Right lung (tissue), 10 donors: ENCODE measurements around the gene PRORP. TPM values are rescaled to one million over a fixed set of nuclear protein-coding genes. Genes with fewer than 3 reads are reported as not detected.
"Not testable (repeated sequence)": the region's sequence is repeated elsewhere in the genome, so short reads cannot be mapped to it uniquely, and the experiment has no call there.

ENCODE experiments used
- DNase-seq, 2 donors: peaks; one replicate each; pipeline ENCODE4 v3.0.0-alpha.2; 2013
- long read RNA-seq, 8 donors: transcript quantifications; one replicate each; lab custom pipeline, GENCODE V29; 2026
- polyA plus RNA-seq, 5 donors: library from polyadenylated mRNA; unstranded; fragments of 120-200 nt; gene quantifications; one replicate each; pipeline versions ENCODE4 v1.2.1 to v1.2.3, GENCODE V29; 2013; ENCODE audit warnings: inconsistent platforms in 1 of 5, low replicate concordance in 1 of 5; ENCODE audit not compliant: insufficient read length in 5 of 5, insufficient read depth in 1 of 5

The PRORP gene
- polyA plus RNA-seq = 10 to 100 TPM; 26.8 to 32.0 (median 31.0) TPM
- long read RNA-seq, donor 1, full-length matches to known transcripts = 6 of 11 reads
- long read RNA-seq, donor 1, partial matches to known transcripts = 5 of 11 reads
- long read RNA-seq, donor 1, other reads (novel, unspliced or antisense) = 0 of 11 reads
- long read RNA-seq, donor 2, full-length matches to known transcripts = 2 of 2 reads
- long read RNA-seq, donor 2, partial matches to known transcripts = 0 of 2 reads
- long read RNA-seq, donor 2, other reads (novel, unspliced or antisense) = 0 of 2 reads
- long read RNA-seq, donor 3, partial matches to known transcripts = 0 of 4 reads
- long read RNA-seq, donor 3, other reads (novel, unspliced or antisense) = 0 of 4 reads
- long read RNA-seq, donor 4, full-length matches to known transcripts = 1 of 1 reads
- long read RNA-seq, donor 4, partial matches to known transcripts = 0 of 1 reads
- long read RNA-seq, donor 4, other reads (novel, unspliced or antisense) = 0 of 1 reads
- long read RNA-seq, donor 5, full-length matches to known transcripts = 6 of 6 reads
- long read RNA-seq, donor 5, partial matches to known transcripts = 0 of 6 reads
- long read RNA-seq, donor 5, other reads (novel, unspliced or antisense) = 0 of 6 reads
- long read RNA-seq, donor 6, full-length matches to known transcripts = 10 of 10 reads
- long read RNA-seq, donor 6, partial matches to known transcripts = 0 of 10 reads
- long read RNA-seq, donor 6, other reads (novel, unspliced or antisense) = 0 of 10 reads
- long read RNA-seq, donor 7, partial matches to known transcripts = 0 of 4 reads
- long read RNA-seq, donor 7, other reads (novel, unspliced or antisense) = 0 of 4 reads
- long read RNA-seq, donor 8, full-length matches to known transcripts = 4 of 4 reads
- long read RNA-seq, donor 8, partial matches to known transcripts = 0 of 4 reads
- long read RNA-seq, donor 8, other reads (novel, unspliced or antisense) = 0 of 4 reads

- DNase-seq = peak; percentile 93
These were observed at the start of gene PRORP, which contains the start of gene PPP2R3C for GRCh38 chr14:35121887-35122695. TSS of gene PRORP (plus strand) at chr14:35122552. CDS start at chr14:35123246, 694 bp downstream. TSS of gene PPP2R3C (minus strand) at chr14:35121990. CDS start at chr14:35121959, 31 bp downstream.

DNA sequence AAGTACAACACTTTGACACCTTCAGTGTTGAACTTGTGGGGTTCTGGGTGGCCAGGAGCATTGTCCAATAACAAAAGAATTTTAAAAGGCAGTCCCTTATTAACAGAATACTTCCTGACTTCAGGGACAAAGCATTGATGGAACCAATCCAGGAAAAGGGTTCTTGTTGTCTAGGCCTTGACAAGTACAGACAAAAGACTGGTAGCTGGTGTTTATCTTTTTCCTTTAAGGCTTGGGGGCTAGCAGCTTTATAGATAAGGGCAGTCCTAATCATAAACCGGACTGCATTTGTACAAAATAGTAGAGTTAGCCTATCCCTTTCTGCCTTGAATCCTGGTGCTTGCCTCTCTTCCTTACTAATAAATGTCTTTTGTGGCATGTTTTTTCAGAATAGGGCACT is 48.9 kb upstream of the PRORP start:
- DNase-seq = no peak

GRCh38 chr14:35078082-35078481 is 44.3 kb upstream of the PRORP start:
- no peak for DNase-seq

DNA sequence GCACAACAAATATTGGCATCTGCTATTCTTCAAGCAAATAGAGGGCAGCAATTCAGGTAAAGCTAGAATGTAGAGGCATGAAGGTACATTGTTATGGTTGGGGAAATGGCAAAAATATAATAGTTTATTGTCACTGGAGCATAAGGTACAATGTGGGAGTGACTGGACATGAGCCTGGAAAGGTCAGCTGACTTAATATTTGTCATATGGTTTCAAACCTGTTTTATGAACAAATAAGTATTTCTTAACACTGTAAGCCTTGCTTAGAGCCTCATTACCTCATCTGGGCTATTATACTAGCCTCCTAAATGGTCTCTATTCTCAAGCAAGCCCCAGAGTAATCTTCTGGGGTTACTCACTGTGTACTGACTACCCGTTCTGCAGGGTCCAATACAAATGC is 42.6 kb upstream of the PRORP start:
- DNase-seq = no peak

- DNase-seq = no peak
These were observed 38.7 kb upstream of the PRORP start for GRCh38 chr14:35083530-35084150.

DNA sequence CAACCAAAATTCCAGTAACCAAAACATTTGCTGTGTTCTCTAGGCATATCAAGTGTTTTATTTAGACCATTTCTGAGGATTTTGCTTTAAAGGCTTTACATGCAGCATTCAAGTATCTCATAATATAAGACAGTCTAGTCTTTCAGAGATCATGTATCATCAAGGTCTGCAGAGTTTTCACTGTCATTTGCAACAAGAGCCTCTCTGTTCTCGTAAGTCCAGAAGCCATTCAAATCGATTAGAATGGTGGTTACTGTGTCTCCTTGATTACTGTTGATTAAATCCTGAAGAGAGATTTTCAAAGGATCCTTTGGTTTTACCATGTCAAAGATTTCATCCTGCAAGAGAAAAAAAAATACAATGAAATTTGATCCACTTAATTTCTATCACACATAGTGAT is 36.9 kb upstream of the PRORP start:
- DNase-seq = no peak

GRCh38 chr14:35088514-35088913 is 33.8 kb upstream of the PRORP start:
- no peak for DNase-seq

GRCh38 chr14:35094645-35095044 is 27.7 kb upstream of the PRORP start:
- not testable (repeated sequence) for DNase-seq

DNA sequence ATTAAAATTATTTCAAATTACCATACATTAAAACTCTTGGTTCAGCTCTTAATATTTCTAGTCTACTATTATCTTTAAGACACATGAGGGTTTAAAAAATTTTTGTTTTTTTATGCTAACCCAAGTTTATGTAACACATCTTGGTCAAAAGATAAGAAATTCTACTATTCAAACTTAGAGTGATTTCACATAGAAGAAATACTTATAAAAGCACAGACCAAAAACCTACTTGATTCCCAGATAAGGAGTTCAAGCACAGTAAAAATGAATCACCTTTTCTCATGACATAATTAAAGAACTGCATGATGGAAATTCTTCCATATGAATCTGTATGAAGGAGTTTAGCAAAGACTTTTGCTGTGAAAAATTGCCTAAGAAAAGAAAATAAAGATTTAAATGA is 14.5 kb upstream of the PRORP start:
- DNase-seq = no peak

GRCh38 chr14:35112641-35113040 is 9.7 kb upstream of the PRORP start:
- no peak for DNase-seq

DNA sequence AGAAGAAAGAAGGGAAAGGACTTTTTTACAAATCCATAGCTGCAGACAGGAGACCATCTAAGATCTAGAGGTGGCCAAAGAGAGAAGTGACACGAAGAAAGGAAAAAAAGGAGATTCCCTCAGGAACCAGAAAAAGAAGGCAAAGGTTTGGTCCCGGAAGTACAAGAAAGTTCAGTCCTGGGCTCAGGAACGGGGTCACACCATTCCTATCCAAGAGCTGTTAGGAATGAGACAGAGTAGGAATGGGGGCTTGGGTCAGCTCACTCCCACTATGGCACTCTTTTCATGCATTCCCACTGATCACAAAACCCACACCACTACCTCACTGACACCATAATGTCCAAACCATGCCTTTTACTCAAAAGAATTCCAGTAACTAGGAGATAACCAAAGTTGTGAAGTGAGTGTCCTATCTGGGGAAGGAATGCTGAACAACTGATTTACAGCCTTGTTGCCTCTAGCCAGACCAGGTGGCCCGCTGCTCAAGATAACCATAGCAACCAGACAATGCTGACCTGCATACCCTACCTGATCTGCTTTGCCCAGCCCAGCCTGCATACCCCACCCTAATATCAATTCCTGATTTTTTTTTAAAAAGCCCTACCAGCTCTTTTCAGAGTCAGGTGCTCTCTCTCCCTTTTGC is 8.9 kb upstream of the PRORP start:
- no peak for DNase-seq

DNA sequence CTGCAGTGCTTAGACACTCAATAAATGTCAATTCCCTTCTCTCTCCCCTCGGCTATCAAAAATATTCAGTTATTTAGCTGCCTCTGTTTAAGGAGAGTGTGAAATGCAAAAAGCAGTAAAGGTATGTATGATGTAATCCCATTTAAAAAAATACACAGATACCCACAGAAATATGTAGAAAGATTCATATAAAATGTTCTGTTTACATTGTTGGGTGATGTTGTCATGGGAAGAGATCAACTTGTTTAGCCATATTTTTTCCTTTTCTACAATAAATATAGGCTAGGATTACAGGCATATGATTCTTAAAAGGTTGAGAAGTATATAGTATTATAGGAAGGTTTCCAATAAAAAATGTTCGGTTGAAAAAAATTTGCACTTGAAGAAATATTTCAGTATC is 8.3 kb upstream of the PRORP start:
- DNase-seq = no peak

- no peak for DNase-seq
These were observed 6.1 kb upstream of the PRORP start for GRCh38 chr14:35116242-35116641.

DNA sequence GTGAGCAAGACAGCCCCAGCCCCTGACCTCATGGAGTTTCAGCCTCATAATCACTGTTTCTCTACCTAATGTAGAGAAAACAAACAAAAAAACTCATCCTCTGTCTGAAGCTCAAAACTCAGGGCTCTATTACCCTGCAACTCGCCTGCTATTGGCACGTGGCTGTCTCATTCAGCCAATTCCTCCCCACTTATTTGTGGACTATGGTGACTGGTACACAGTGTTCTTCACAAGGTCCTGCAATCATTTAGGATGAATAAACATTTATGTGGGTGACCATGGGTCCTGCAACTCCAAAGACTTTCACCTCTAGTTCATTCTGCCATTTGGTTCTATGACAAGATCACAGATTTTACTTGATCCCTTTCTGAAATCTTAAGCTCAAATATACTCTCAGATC is 5.2 kb upstream of the PRORP start:
- DNase-seq = no peak

- no peak for DNase-seq
These were observed 1.1 kb upstream of the PRORP start for GRCh38 chr14:35121026-35121886.

GRCh38 chr14:35122696-35123387 is 490 bp downstream of the PRORP start:
- DNase-seq = peak; percentile 2 to 4

GRCh38 chr14:35123388-35123703 is 994 bp downstream of the PRORP start:
- no peak for DNase-seq

DNA sequence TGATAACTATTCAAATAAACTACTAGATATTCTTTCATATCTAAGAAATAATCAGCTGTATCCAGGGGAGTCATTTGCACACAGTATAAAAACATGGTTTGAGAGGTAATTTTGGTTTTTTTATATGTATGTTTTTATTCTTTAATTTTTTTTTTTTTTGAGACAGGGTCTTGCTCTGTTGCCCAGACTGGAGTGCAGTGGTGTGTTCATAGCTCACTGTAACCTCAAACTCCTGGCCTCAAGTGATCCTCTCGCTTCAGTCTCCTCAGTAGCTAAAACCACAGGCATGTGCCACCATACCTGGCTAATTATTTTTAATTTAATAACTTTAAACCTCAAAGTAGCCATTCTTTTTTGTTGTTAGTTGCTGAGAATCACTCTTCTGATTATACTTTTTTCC is 1.8 kb downstream of the PRORP start:
- DNase-seq = no peak
